HG02798 (cell line): Measurements from ENCODE around the gene RPS6KA2.

Experiments used
- ATAC-seq: cut with Tn5 transposase; IDR thresholded peaks from one replicate; pipeline ENCODE4 v1.9.1; 2021; ENCODE audit warnings: mild to moderate bottlenecking; ENCODE audit not compliant: unreplicated experiment, poor library complexity

The RPS6KA2 gene

DNA sequence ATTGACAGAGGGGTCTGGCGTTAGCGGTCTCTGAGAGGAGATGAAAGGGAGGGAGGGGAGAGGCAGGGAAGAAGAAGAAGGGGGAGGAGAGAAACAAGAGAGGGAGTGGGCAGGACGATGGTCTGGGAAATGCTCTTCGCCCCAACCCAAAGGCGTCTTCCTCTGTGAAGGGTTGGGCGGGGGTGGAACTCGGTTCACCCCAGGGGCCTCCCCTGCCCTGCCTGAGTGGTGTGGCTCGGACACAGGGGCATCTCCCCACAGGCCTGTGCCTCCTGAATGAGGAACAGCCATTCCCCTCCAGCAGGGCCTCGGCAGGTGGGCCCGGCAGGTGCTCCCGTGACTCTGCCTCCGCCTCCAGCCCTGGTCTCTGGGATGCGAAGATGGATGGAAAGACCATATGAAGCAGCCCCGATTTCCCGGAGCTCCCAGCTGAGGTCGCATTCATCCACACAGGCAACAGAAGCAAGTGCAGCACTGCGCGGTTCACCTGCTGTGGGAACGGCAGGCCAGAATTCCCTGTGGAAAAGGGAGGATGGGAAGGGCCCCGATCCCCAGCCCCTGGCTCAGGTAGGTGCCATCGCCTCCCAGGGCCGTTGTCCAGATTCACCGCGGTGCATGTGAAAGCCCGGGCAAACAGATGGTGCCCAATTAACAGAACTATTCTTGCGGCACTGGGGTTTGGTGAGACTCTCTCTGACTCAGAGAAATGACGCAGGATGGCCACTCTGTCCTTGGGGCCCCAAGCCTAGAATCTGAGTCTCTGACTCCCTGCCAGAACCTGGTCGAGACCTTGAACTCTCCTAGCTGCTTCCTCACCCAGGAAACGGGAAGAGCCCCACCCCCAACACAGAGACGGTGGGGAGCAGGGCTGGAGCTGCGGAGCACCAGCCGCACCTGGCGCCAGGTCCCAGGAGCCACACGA, 29.4 kb upstream of the RPS6KA2 start:
- no peak for ATAC-seq

DNA sequence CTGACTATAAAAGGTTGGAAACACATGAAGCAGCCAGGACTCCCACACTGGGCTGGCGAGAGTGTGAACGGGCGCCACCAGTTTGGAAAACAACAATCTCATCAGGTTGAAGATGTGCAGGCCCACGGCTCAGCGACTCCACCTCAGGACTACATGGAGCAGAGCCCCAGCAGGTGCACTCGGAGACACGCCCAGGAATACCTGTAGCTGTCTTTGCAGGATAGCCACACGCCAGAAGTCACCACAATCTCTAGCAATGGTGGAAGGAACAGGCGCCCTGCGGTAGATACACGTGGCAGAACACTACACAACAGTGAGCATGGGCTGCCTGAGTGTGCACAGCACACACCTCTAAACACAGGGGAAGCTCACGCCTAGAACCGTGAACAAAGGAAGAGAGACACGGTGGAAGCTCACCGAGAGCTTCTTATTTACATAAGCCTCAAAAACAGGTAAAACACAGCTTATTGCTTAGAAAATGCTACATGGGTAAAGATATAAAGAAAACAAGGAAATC, 28.7 kb upstream of the RPS6KA2 start:
- no peak for ATAC-seq

DNA sequence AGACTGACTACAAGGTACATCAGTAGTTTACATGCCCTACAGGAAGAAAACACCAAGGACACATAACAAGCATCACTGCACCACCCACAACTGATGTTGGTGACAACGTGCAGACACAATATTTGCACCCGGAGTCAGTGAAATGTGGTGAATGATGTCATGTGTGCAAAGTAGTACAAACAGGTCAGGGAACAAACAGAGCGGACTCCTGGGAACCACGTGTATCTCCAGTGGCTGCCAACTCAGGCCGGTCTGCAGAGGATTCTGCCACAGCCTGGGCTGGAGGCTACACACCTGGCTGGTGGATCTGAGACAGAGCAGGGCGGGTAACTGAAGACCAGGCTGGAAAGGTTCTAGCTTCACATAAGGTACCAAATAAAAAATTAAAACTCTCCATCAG, 28.2 kb upstream of the RPS6KA2 start:
- no peak for ATAC-seq

DNA sequence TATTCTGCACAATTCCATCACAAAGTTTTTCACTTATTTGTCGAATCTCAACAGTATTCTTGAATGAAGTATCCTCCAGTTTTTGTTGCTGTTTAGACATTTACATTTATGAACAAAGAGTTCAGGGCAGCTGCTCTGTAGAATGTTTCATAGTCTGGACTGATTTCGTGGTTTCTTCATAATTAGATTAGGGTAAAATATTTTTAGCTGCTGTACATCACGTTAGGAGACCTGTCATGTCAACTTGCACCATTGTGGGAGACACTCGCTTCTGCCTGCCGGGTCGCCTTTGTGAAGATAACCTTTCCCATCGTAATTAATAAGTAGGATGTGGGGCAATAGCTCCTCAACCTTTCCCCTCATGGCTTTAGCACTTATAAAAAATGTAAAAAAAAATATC, 27.5 kb upstream of the RPS6KA2 start:
- ATAC-seq = no peak

DNA sequence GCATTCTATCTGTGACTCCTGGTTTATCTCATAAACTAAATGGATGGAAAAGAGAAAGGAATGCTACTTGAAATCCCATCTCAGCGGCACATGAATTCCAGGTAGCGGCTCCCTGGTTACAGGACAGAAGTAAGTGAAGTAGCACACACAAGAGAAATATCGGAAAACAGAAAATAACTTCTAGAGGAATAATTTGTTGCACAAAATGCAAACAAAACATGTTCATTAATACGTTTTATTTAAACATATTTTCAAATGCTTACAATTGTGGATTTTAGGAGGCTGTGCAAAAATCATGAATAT, 26.5 kb upstream of the RPS6KA2 start:
- no peak for ATAC-seq

DNA sequence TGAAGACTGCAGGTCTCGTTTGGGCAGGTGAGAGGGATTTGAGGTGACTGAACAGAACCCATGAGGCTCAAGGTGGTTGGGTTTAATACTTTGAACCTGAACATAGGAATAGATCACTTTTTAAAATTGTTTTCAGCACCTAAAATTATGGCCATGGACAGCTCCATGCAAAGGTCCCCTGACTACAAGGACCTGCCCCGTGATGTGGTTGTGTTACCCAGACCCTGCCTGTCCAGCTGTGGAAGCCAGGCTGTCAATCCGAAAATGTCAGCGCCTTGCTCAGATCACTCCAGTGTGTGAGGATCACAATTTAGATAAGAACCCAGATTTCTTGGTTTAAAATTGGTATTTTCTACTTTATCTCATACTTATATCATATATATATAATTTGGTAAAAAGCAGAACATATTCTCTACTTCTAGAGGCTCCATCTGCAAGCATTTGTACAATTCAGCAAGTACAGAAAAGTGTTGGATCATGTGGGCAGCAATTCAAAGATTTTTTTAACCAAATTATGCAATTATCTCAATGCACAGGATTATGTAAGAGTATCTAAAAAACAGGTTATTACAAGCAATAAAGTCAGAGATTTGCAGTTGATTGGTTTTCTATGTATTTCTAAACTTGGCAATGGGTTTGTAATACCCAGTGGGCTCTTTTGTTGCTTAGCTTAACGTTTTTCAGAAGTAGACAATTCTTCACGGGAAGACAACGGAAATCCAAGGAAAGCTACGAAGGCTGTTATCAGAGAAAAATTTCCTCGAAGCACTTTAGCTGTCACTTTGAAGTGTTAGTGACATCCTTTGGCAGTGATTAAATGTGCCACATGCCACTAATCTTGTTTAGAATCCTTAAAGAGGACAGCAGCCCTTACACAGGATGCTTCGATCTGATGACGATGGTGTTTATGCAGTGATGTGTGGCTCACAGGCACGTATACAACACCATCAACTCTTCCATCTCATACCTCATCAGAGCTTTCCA, 24.1 kb upstream of the RPS6KA2 start:
- no peak for ATAC-seq

DNA sequence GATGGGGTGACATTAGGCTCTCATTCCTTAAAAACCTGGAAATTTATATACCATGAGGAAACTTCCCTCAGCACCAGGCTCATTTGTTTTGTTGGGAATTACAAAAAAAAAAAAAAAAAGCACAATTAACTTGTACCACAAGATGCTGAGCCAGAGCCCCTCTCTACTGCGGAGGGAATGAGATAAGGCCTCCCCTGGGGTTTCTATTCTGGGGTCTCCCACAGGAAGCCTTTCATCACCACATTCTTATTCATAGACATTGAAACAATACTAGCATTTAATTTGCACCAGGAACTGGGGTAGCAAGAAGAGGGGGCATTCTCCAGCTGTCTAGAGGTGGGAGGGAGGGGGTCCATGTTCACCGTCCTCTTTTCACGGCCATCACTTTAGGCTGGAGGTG, 23.0 kb upstream of the RPS6KA2 start:
- ATAC-seq = no peak

DNA sequence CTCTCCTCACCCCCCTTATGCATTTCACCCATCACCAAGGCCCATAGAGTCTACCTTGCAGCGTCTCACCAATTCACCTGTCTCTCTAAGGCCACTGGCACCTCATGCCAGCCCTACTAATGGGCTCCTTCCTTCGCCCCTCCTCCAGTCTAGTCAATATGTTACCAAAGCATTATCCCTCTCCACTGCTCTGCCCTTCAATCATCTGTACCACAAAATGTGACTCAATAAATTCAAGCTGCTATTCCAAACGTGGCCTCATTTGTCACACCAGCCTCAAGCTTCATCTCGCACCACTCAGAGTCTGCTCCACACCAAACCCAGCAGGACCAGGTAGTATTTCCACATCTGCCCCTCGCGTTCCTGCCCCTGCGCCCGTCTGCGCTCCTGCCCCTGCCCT, 21.8 kb upstream of the RPS6KA2 start:
- no peak for ATAC-seq

DNA sequence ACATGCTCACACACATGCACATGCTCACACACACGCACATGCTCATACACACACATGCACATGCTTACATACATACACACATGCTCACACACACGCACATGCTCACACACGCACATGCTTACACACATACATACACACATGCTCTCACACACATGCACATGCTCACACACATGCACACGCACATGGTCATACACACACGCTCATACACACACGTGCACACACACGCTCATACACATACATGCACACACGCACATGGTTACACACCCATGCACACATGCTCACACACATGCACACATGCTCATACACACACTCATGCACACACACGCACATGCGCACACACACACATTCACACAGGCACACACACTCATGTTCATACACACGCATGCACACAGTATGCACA, 20.8 kb upstream of the RPS6KA2 start:
- no peak for ATAC-seq

DNA sequence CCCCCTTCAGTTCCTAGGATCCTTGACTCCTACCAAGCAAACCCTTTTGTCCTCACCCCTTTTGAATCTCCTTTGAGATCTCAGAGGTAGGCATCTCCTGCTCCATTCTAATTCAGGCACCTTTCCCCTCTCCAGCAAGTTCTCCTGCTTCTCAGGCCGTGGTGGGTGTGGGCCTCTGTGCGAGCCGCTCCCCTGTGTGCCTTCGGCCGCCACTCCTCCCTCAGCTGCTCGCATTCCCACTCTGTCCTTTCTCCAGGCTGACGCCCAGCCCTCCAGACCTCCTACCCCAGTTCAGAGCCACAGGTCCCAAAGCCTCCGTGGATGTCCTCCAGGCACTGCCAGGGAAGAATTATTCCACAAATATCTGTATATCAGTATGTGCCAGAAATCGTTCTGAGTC, 19.7 kb upstream of the RPS6KA2 start:
- no peak for ATAC-seq

DNA sequence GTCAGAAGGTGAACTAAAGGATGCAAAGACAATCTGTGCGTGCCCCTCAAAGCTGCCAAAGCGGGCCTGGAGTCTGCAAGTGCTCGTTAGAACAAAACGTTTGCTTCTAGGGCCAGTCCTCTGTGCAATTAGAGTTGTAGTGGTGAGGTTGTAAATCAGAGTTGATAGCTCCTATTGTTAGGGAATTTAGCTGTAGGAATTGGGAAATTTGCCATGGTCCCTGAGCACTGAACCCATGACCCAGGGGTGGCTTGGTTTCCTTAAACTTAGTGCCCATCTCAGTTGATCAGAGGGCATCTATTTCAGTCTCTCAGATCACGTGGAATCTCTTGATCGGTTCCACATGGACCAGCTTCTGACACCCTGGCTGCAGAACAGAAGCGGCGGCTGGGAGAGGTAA, 18.8 kb upstream of the RPS6KA2 start:
- no peak for ATAC-seq

DNA sequence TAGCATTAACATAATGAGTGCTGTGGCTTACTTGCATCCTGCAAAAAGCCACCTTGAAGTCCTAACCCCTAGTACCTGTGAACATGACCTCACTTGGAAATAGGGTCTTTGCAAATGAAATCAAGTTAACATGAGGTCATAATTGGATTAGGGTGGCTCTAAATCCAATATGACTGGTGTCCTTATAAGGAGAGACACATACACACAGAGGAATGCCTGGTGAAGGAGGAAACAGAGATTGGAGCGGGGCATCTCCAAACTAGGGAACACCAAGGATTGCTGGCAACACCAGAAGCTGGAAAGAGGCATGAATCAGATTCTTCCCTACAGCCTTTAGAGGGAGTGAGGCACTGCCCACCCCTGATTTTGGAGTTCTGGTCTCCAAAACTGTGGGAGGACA, 17.6 kb upstream of the RPS6KA2 start:
- no peak for ATAC-seq

DNA sequence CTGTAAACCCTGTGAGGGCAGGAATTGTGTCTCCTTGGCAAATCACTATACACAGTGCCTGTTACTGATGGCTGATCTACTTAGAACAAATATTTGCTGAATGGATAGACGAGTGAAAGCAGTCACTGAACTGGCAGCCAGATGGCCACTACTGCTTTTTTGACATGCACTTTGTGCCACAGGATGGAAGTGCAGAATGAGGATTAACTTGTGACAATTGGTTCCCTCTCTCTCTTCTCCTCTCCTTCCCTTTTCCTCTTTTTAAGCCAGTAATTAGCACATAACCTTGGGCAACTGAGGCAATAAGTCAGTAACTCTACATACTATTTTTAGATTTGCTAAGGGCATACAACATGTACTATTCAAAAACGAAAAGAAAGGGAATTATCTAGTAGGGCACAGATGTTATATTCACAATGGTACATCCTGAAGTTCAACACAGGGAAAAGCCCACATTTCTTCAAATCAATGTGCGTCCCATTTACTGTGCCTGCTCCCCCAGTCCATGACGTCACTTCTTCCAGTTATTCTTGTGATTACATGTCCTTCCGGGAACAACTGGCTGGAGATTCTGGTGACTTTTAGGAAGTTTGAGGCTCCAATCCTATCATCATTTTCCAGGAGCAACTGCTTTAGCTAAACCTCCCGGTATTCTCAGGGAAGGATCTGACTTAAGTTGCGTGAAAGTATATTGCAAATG, 17.0 kb upstream of the RPS6KA2 start:
- no peak for ATAC-seq

DNA sequence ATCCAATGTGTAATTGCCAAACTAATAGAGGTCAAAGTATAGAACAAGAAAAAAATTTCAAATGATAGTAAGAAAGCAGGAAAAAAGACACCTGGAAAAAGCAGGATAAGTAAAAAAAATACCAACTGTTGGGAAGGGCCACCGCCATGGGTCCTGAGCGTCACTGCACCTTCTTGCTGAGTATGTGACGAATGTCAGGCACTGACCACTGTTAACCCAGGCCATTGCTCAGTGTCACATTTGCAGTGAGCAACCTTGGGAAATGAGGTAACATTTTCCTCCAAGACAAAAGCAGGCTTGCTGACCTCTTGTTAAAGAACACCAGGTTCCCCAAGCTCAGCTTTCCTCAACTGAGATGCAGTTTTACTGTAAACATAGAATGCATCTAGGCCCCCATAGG, 15.6 kb upstream of the RPS6KA2 start:
- no peak for ATAC-seq

DNA sequence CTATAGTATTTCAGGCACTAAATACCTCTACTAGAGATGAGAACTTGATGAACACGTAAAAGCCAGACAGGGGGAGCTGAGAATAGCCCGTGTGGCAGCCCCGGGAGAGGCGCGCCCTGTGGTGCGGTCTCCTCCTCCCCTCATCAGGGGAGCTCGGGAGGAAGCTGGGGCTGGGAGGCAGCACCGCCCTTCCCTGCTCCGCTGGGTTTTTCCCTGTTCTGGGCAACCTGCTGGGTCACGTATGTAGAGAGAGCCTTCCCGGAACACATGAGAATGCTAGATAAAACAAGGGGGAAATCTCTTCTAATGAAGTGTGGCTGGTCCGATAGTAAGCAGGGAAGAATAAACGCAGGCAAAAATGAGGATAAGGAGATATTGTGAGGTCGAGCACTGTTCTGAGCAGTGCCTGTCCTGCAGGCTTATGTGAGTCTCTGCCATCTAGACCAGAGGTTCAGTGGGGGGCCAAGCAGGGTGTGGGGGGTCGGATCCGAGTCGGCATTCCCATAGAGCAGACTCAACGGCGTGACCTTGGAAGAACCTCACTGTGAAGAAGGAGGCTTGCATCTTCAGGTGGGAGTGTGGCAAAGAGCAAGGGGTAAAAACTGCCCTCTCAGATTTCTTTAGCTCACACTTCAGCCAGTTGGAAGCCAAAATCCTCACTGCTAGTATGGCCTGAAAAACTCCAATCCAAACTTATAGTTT, 13.4 kb upstream of the RPS6KA2 start:
- ATAC-seq = no peak

DNA sequence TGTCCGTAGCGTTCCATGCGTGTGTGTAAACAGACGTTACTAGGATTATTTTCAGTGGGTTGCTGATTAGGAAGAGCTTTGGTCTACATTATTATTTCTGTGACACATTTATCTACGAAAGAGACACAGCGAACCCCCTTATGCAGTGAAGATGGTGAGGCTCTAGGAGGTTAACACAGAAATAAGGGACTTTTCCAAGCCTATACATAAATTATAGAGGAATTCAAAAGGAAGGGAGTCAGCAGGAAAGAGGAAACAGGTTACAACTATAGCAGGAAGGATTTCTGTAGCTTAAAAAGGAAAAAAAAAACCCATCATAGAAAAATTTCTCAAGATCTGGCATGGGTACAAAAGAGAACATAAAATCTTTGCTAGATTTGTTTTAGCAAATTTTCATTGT, 12.9 kb upstream of the RPS6KA2 start:
- no peak for ATAC-seq

DNA sequence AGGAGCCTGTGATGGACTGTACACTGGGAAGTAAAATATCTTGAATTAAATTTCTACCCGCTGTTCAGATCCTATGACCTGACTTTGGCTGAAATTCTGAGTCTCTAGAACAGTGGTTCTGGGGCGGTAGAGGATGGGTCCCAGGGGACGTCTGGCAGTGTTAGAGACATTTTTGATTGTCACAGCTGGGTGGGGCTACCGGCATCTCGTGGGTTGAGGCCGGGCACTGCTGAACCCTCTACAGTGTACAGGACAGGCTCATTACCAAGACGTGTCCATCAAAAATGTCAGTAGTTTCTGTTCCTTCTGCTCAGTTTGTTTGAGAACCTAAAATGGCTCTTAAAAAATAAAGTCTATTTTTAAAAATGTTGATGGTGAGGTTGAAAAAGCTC, 11.5 kb upstream of the RPS6KA2 start:
- no peak for ATAC-seq

DNA sequence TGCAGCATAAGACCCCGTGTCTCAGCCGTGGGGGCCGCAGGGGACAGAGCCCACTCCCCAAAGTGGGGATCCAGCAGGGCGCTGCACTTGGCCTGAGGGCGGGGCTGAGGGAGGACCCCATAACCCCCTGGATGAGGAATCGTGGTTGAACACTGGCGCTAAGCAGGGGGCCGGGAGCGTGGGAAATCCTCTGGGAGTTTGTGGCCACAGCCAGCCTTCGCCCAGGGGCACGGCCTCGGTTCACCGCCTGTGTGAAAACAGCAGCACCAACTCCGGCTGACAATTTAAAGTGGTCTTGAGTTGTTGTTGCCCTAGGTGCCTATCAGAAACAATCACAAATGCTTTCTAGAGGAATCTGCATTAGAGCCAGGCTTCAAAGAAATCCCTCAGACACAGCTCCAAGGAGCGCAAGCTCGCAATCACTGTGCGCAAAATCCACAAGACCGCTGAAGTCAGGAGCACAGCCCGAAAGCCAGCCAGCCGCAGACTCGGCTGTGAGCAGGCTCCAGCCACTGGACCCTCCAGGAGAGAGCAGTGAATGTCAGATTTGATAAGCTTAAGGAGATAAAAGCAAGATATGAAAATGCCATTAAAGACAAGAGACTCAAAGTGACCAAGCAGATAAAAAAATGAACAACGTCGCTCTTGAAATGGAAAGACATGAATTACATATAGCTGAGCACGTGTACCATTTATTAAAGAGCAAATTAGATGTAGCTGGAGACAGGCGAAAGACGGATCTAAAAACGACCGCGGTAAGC, 10.9 kb upstream of the RPS6KA2 start:
- no peak for ATAC-seq

DNA sequence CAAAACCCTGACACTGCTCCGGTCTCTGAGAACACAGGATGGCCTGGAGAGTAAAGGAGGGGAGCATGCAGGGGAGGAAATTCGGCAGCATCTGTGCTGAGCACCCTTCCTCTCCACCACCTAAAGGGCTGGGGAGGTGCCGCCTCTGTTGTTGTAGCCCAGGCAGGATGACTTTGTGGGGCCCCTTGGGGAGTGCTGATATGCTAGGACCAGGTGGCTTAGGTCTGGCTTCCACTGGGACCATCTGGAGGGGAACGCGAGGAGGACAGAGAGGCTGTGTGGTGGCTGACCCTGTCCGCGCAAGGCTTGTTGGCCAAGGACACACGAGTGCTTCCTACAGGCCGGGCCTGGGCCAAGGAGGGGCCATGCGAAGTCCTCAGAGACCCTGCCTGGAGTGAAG, 9.9 kb upstream of the RPS6KA2 start:
- no peak for ATAC-seq
